Ovary (tissue), 9 donors: Measurements from ENCODE around the gene RNF7. TPM values are rescaled to one million over a fixed set of nuclear protein-coding genes. Genes with fewer than 3 reads are reported as not detected.
"Not testable (repeated sequence)": the region's sequence is repeated elsewhere in the genome, so short reads cannot be mapped to it uniquely, and the experiment has no call there.

ENCODE experiments used
- DNase-seq, 5 donors: peaks; one replicate each; pipeline ENCODE4 v3.0.0-alpha.2; 2019 to 2020
- H3K27ac ChIP-seq, 2 donors: fragments of 200-600 bp; one replicate each; pipeline versions ENCODE4 v1.5.1 to v1.8.0; 2019 to 2022
- H3K27me3 ChIP-seq: fragments of 200-600 bp; one replicate; pipeline ENCODE4 v1.8.0; 2022
- H3K36me3 ChIP-seq: fragments of 200-600 bp; sonication (generic); one replicate; pipeline ENCODE4 v1.5.1; 2019
- H3K4me1 ChIP-seq: one replicate; pipeline ENCODE4 v1.8.1; 2013; ENCODE audit warnings: mild to moderate bottlenecking, moderate library complexity; ENCODE audit not compliant: insufficient read depth
- H3K4me3 ChIP-seq: fragments of 200-600 bp; sonication (generic); one replicate; pipeline ENCODE4 v1.5.1; 2017
- H3K9me3 ChIP-seq, 2 donors: fragments of 200-600 bp in 1 of 2; sonication (generic) in 1 of 2; one replicate each; pipeline versions ENCODE4 v1.5.1 to v1.8.1; 2013 to 2019; ENCODE audit warnings: mild to moderate bottlenecking in 1 of 2, moderate library complexity in 1 of 2
- EP300 ChIP-seq: sonication (generic); formaldehyde crosslinking; IDR thresholded peaks from one replicate; pipeline ENCODE4 v1.6.1; 2017; ENCODE audit warnings: antibody characterized with exemption
- POLR2A ChIP-seq: fragments of 450-650 bp; IDR thresholded peaks from one replicate; pipeline ENCODE4 v1.6.1; 2017; ENCODE audit warnings: antibody characterized with exemption, mild to moderate bottlenecking, moderate library complexity
- WGBS, 3 donors: extraction: QIAGEN DNeasy Blood & Tissue Kit in 1 of 3; methylation state at CpG; one replicate each; pipeline versions ENCODE4 v1.1.5 to v1.1.7; 2013 to 2017; 5-methylcytosine and 5-hydroxymethylcytosine counted together
- intact Hi-C, 4 donors: fragments of 100-400 bp; cut with DNase I; formaldehyde crosslinking; loops; one replicate each; pipeline versions ENCODE4 v1.11.0 to v1.15.1; 2022 to 2023
- polyA plus RNA-seq, 2 donors: library from polyadenylated mRNA; stranded (reverse); fragments of 200-250 nt in 1 of 2; fragments of 350-450 nt in 1 of 2; fragmentation: Illumina TruSeq in 1 of 2; extraction: RNeasy Lipid Tissue Mini Kit (QIAGEN cat#74804) in 1 of 2; gene quantifications; one replicate each; pipeline ENCODE4 v1.2.3, GENCODE V29; 2013 to 2014
- total RNA-seq, 7 donors: library from RNA; depleted of rRNA in 2 of 7; stranded (reverse); fragments of >200 nt in 2 of 7; fragmentation: NEBNext Ultra II Directional in 3 of 7; extraction: Animal tissue kit (Norgen Biotek cat#: 25700) in 3 of 7; gene quantifications; one replicate each; pipeline versions ENCODE4 v1.1.0 to v1.2.4, GENCODE V29; 2016 to 2023
- TF ChIP-seq, protein P1 (sequence below), 3 donors: fragments of 450-650 bp in 2 of 3; fragments of 200-600 bp in 1 of 3; IDR thresholded peaks; one replicate each; pipeline versions ENCODE4 v1.5.1 to v1.8.0; 2016 to 2022; ENCODE audit warnings: antibody characterized with exemption in 3 of 3, mild to moderate bottlenecking in 1 of 3
- donor health status: DM: no; HTN: no; CAD: no; lungs with moderate emphysema.
- donor health status: DM: no; HTN: no; CAD: no.
- donor health status: Bipolar disorder and iron deficiency.
- donor health status: DM: yes; HTN: yes; CAD: no.
- donor health status: DM: no; HTN: no; CAD: no.
- donor health status: DM: yes; HTN: yes; CAD: no.

RNF7 gene
- total and polyA plus RNA-seq, 9 donors = 70.2 to 100 (median 79.1) TPM

GRCh38 chr3:141784096-141784495 is 46.0 kb downstream of the RNF7 start:
- WGBS, 3 donors = 76 to 87% (median 81%) methylated on average over 8 of the region's 8 CpGs
- no peaks in the 10 kb centered on the region for H3K9me3 ChIP-seq
- H3K36me3 ChIP-seq = no peaks in the 10 kb centered on the region
- TF ChIP-seq, protein P1, sequence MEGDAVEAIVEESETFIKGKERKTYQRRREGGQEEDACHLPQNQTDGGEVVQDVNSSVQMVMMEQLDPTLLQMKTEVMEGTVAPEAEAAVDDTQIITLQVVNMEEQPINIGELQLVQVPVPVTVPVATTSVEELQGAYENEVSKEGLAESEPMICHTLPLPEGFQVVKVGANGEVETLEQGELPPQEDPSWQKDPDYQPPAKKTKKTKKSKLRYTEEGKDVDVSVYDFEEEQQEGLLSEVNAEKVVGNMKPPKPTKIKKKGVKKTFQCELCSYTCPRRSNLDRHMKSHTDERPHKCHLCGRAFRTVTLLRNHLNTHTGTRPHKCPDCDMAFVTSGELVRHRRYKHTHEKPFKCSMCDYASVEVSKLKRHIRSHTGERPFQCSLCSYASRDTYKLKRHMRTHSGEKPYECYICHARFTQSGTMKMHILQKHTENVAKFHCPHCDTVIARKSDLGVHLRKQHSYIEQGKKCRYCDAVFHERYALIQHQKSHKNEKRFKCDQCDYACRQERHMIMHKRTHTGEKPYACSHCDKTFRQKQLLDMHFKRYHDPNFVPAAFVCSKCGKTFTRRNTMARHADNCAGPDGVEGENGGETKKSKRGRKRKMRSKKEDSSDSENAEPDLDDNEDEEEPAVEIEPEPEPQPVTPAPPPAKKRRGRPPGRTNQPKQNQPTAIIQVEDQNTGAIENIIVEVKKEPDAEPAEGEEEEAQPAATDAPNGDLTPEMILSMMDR (IDR thresholded peaks at IDR 0.05) = no peak
- intact Hi-C loops = no loop called here
- H3K27ac ChIP-seq = no peak overlapping the region
- no peaks in the 10 kb centered on the region for H3K27me3 ChIP-seq
- no peak for DNase-seq
- H3K4me3 ChIP-seq = no peak overlapping the region
- H3K4me1 ChIP-seq = no peaks in the 10 kb centered on the region

GRCh38 chr3:141784531-141784930 is 46.4 kb downstream of the RNF7 start:
- H3K27me3 ChIP-seq = no peaks in the 10 kb centered on the region
- H3K9me3 ChIP-seq = no peaks in the 10 kb centered on the region
- DNase-seq = no peak

GRCh38 chr3:141788149-141788548 is 50.1 kb downstream of the RNF7 start:
- 89 to 92% (median 89%) methylated on average over 4 of the region's 4 CpGs for WGBS, 3 donors
- intact Hi-C loops = no loop called here
- no peak overlapping the region for H3K27ac ChIP-seq
- no peaks in the 10 kb centered on the region for H3K27me3 ChIP-seq
- TF ChIP-seq EP300 (no peak), POLR2A (no peak)
- TF ChIP-seq, protein P1 (IDR thresholded peaks at IDR 0.05) = no peak
- H3K4me1 ChIP-seq = no peaks in the 10 kb centered on the region
- H3K4me3 ChIP-seq = no peak overlapping the region
- no peaks in the 10 kb centered on the region for H3K9me3 ChIP-seq
- no peak for DNase-seq
- H3K36me3 ChIP-seq = no peaks in the 10 kb centered on the region

More at GRCh38 chr3:141784531-141784930, 46.4 kb downstream of the RNF7 start:
- no peak overlapping the region for H3K4me3 ChIP-seq
- no peaks in the 10 kb centered on the region for H3K36me3 ChIP-seq
- 30 to 72% (median 67%) methylated on average over 2 of the region's 2 CpGs for WGBS, 3 donors
- H3K4me1 ChIP-seq = no peaks in the 10 kb centered on the region
- intact Hi-C loops = no loop called here
- TF ChIP-seq EP300 = no peak
- TF ChIP-seq, protein P1 (IDR thresholded peaks at IDR 0.05) = no peak
- no peak for TF ChIP-seq POLR2A
- no peak overlapping the region for H3K27ac ChIP-seq

DNA sequence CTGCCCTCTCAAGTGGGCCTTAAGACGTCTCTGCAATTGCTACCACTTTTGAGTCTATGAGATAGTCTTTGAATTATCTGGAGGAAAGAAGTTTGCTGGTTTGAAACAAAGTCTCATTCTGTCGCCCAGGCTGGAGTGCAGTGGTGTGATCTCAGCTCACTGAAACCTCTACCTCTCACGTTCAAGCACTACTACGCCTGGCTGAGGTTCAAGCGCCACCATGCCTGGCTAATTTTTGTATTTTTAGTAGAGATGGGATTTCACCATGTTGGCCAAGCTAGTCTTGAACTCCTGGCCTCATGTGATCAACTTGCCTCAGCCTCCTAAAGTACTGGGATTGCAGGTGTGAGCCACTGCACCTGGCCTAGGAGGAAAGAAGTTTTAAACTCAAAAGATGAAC is 50.7 kb downstream of the RNF7 start:
- H3K4me1 ChIP-seq, H3K27me3 ChIP-seq, H3K9me3 ChIP-seq, H3K27ac ChIP-seq, H3K4me3 ChIP-seq, intact Hi-C loops, H3K36me3 ChIP-seq, DNase-seq: not testable (repeated sequence)
- 85 to 89% (median 86%) methylated on average over 5 of the region's 5 CpGs for WGBS, 3 donors

DNA sequence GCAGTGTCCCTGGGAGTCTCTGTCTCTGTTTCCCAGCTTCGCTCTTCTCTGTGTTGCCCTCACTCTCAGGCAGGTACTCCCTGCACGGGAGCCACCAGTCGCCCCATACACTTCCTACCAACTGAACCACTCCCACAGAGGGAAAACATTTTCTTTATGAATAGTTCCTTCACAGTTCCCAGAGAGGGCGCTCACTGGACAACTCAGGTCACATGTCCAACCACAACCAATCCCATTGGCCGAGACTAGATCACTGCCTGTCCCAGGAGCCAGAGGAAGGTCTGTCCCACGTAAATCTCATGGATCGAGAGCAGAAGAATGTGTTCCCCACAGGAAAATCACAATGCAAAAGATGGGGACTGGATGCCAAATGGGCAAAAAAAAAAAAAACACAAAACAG is 51.2 kb downstream of the RNF7 start:
- no peaks in the 10 kb centered on the region for H3K9me3 ChIP-seq
- no peaks in the 10 kb centered on the region for H3K27me3 ChIP-seq
- no peak overlapping the region for H3K27ac ChIP-seq
- H3K4me1 ChIP-seq = no peaks in the 10 kb centered on the region
- H3K36me3 ChIP-seq = no peaks in the 10 kb centered on the region
- intact Hi-C loops = no loop called here
- WGBS, 3 donors = 85 to 91% (median 88%) methylated on average over 7 of the region's 7 CpGs
- H3K4me3 ChIP-seq = no peak overlapping the region
- TF ChIP-seq EP300 (no peak), POLR2A (no peak)
- TF ChIP-seq, protein P1 (IDR thresholded peaks at IDR 0.05) = no peak
- DNase-seq = no peak
